GM21447 (cell line): ENCODE measurements around the gene TJP3.

Experiments used
- ATAC-seq: cut with Tn5 transposase; IDR thresholded peaks from one replicate; pipeline ENCODE4 v1.9.1; 2021; ENCODE audit not compliant: unreplicated experiment

The TJP3 gene

DNA sequence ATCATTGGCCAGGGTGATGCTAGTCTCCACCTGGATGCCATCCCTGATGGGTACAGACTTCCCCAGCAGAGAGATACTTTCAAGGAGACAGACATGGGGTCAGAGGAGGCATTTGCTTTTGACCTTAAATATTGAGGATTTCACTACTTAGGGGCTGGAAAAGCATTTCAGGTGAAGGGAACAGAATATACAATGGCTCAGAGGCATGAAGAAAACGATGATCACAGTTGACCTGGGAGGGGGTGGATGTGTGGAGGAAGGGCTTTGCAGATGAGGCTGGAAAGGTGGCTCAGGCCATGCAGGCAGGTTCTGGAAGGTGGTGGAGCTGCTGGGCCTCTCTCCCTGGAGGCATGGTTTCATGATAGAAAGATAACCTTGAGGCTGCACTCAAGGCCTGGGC is 74.1 kb downstream of the TJP3 start:
- ATAC-seq = no peak

DNA sequence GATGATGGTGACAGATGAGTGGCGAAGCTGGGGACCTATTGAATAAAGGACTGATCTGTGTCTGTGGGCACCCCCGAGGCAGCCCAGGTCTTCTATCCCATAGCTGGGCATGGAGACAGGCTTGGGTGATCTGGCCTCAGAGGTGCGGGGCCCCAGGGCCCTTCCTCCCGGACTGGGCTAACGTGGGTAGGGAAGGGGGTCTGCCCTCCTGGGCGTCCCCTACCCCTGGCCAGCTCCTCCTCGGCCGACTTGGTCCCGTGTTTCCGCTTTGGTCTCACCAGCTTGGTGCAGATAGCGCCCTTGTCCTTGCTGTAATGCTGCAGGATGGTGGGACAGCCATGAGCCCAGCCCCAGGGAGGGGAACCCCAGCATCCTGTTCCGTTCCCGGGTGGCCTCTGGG is 74.7 kb downstream of the TJP3 start:
- no peak for ATAC-seq

DNA sequence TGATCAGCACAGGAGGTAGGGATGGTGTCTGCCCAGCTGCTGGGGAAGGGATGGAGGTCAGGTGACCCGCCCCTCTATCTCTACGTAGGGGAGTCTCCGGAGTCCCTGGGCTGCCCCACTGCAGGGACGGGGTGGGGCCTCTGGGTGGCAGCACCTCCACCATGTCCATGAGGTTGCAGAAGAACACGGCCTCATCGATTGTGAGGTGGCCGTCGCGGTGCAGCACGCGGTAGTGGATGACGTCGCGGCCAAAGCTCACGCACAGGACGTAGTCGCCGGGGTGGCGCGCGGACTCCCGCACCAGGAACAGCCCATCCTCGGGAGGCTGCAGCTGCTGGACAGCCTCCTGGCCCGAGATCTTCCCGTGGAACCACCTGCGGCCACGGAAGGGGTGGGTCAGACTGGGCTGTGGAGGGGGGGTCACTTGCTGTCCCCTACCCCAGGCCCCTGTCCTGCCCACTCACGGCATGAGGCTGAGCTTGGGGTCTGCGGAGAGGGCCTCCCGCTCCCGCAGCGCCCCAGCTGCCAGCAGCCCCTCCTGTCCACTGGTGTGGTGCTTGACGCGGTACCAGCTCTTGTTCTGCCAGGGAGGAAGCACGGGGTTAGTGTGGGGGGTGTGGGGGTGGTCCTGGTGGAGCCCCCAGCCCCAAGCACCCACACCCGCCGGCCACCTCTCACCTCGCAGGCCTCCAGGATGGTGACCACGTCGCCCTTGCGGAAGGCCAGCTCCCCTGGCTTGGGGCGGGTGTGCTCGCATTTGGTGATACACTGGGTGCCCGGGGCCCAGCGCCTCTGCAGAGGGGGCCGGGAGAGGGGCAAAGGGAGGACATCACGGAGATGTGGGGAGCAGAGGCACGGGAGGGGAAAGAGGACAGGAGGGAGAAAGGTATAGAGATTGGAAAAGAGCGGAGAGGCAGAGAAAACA is 75.7 kb downstream of the TJP3 start:
- no peak for ATAC-seq

DNA sequence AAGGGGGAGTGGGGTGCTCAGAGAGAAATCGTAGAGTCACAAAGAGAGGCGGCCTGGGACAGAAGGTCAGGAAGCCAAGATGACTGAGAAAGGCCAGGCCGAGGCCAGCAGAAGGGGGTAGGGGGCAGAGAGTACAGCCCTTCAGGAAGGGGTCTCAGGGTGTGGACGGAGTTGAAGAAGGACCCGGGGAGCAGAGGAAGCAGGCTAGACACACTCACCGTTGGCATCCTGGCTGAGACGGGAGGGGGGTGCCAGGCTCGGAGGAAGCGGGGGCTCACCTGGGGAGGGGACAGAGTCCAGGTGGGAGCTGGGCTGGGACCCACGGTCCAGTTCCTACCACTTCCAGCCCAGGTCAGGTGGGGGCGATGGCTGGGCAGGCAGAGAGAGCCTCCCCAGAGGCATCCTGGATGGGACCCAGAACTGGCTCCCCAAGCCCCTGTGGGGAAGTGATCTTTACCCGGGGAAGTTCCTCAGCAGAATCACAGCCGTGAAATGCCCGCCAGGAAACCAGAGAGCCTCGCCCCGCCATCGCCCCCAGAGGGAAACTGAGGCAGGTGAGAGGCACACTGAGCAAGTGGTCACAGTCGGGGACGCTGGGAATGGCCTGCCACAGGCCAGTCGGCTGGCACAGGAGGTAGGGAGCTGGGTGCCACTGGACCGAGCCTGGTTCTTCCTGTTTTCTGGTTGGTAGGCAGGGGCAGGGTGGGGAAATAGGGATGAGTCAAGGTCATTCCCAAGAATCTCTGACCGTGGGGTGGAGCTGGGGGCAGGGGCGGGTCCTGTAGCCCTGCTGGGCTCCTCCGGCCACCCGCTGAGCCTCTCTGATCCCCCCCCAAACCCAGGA is 76.6 kb downstream of the TJP3 start:
- ATAC-seq = no peak

DNA sequence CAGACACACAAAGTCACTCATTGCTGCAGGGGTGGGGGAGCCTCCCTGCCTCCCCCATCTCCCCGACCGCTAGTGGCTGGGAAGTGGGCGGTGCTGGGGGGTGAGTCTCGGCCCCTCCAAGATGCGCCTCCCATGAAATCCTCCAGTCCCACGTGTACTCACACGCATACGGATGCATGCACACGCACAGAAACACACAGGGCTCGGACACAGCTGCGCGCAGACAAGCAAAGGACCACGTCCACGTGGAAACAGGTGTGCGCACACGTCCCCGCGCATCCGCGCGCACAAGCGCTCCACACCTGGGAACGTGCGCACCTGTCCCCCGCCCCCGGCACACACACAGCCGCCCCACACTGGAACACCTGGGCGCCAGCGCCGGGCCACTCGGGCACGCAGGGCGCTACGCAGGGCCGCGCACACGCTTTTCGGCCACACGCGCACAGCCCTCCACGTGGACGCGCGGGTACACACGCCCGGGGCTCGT is 77.3 kb downstream of the TJP3 start:
- no peak for ATAC-seq

DNA sequence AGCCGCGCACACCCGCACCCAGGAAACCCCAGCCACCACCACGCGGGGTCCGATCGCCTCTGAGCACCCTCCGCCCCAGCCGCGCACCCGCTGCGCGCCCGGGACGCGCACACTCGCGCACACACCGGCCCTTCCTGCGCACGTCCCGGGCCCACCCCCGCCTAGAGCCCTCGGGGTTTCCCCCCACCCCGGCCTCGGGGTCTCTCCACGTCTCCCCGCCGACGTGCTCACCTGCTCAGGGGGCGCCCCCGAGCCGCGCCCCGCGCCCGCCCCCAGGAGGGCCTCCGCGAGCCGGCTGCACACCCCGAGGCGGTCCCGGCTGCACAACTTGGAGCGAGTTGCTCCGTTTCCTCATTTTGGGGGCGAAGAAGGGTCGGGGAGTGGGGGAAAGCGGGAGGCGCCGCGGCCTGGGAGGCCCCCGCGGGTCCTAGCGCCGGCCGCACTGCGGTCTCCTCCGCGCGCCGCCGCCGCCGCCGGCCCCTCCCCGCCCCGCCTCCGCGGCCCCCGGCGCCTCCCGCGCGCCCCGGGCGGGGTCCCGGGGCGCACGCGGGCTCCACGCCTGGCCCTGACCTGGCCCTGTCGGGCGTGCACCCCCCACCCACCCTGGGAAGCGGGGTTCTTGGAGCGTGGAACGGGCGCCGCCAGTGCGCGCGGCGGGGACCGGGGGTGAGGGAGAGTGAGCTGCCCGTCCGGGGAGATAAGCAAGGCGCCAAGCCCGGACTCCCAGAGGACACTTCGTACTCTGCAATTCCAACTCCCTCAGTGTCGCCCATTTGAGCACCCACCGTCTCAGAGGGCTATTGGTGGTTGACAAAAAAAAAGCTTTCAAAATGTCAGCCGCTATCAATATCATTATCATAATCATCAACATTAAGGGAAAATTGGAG is 78.0 kb downstream of the TJP3 start, which contains the start of gene MATK:
Gene MATK (minus strand): TSS at position 444 of the 887 bp plus-strand sequence. CDS start 1,246 bp downstream, outside the sequence.
- no peak for ATAC-seq

DNA sequence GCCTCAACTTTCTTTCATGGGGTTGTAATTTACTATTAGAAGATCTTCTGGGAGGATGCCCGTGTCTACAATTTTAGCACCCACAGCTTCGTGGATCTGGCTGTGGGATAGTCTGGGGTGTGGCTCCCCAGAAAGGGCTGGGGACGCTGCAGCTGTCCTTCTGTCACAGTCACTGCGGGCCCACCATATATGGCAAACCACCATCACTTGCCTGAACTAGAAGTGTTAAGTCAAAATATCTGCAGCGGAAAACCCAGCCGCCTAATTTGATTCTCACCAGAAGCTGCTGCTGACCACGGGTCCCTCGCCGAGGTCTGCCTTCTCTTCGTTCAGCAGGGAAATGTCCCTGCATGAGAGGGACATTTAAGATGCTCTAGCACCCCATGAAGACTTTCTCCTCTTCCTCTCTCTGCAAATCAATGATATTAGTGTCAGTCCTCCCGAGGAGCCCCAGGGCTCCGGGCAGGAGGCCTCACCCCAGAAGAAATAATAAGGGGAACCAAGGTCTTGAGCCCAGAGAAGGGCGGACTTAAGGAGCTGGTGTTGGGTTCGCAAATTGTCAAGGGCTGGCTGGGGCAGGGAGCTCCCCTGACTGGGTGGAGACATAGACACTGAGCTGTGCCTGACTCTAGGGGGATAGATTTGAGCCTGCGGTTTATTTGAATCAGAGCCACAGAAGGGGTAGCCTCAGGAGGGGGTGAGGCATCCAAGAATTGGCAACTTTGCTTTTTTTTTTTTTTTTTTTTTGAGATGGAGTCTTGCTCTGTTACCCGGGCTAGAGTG is 81.0 kb downstream of the TJP3 start:
- no peak for ATAC-seq

DNA sequence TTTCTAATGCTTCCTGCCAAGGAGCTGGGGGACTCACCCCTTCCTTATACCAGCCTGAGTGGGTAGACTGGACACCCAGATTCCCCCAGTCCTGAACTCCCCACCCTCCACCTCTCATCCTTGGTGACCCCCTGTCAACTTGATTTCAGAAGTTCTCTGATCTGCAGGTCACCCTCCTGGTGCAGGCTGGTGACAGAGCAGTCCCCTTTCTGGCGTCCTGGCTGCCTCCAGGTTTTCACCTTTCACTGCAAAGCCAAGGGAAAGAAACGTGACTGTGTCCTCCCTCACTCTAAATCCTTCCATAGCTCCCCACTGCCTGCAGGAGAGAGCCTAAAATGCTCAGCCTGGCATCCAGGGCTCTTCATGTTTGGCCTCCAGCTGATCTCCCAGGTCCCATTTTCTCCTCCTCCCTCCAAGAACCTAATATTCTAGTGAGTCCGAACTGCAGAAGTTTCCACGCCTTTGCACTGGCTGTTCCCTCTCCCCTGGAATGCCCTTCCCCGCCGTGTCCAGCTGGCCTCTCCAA is 82.1 kb downstream of the TJP3 start:
- no peak for ATAC-seq

DNA sequence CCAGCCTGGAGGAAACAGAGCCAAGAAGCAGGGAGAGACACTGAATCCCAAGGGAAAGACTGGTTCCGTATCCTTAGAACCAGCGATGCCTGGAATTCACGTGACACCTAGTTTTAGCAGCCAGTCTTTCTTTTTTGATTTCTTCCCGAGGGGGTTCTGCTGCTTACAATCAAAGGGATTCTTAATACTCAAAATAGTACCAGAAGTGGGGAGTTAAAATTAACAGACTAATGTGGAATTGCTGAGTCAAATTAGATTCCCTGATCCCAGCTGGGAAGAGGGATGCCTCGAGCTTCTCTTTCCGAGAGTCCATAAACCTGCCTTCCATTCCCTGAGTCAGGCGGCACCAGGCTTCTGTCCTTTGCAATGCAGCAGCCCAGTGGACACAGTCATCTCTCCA is 82.8 kb downstream of the TJP3 start:
- no peak for ATAC-seq

DNA sequence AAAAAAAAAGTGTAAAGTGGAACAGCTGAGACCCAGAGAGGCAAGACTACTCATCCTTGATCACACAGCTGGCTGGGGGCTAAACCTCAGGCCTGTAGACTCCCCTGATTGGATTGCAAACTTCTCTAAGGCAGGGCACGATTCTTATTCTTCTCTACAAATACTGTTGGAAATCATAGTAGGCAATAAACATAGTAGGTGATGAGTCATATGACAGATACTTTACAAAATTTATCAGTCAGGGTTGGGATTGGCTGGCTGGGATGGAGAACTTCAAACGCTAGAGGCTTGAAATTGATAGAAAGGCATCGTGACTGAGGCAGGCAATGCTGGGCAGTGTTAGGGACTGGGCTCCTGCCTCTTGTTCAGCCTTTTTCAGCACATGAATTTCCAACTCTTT is 83.9 kb downstream of the TJP3 start:
- ATAC-seq = no peak

DNA sequence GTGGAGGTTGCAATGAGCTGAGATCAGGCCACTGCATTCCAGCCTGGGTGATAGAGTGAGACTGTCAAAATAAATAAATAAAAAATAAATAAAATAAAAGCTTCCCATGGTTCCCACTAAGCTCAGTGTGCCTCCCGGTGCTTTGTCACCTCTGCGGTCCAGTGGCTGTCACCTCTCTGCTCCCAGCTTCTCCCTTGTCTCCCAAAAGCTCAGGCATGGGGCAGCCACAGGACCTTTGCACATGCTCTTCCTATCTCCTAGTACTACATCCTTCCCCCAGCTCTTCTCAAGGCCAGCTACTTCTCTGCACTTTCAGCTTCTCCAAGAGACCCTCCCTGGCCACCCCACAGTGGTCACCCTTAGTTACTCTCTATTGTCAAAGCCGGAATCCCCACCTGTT is 85.6 kb downstream of the TJP3 start:
- ATAC-seq = no peak

DNA sequence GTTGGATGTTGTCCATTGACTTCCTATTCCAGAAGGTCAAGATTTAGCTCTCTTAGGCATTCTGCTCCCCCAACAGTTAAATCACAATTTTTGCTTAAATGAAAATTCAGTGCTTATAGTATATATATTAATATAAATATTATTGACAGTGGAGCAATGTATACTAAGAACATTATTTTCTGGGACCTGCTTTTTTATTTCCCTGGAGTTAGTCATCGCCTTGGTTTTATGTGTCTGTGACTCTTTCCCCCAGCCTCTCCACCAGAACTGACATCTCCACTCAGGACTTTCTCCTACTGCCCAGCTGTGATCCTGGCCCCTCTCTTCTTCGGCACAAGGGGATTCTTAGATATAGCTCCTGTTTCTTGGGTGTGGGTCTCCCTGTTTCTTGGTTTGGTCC is 88.2 kb downstream of the TJP3 start:
- ATAC-seq = no peak

DNA sequence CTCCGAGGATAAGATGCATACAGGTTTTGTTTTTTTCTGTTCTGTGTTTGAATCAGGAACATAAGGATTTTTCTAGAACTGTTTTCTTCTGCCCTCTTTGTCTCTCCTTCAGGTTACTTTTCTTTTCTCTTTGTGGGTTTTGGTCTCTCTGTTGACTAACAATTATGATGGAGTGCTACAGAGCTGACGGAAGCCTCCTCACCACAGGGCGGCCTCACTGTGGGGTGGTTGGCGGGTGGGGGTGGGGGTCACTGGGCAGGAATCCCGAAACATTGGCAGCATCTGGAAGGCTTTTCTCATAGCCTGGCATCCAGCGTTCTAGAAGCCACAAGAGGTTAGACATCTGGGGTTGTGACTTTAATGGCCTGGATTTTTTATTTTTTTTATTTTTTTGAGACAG is 90.0 kb downstream of the TJP3 start:
- no peak for ATAC-seq
